ENCODE measurements around the gene FAIM2. TPM values are rescaled to one million over a fixed set of nuclear protein-coding genes. Genes with fewer than 3 reads are reported as not detected.

Gene FAIM2
- total RNA-seq, 2 donors from 2014 or later, result 0.39 to 0.67 TPM

DNA sequence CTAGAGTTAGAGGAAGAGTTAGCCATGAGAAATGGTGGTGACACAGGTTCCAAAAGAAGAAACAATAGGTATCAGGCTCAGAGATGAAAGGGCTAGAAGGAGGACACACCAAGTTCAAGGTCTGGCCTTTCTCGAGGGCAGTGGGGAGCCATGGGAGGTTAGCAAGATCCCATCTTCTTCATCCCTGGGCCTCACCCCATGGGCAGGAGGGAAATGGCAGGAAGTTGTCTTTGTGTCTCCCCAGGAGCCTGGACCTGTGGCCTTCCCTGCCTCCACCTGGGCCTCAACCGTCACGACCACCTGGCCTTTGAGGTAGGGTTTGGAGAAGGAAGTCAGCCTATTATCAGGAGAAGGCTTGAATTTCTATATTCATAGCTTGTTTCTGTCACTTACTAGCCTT lies 41.0 kb upstream of the FAIM2 start:
- Mint-ChIP-seq H3K27me3 (ENCODE audit: low read depth) (no peaks in the 10 kb centered on the region), H3K4me1 (ENCODE audit: low read depth) (peaks cover 23% of the 10 kb centered on the region), H3K9me3 (no peaks in the 10 kb centered on the region), H3K4me3 (peak overlapping the region; percentile 74 to 85), H3K36me3 (ENCODE audit: insufficient read depth in 2 of 2) (no peaks in the 10 kb centered on the region), H3K27ac (peak overlapping the region; percentile 62)
- ATAC-seq (replicated peaks in 1 of 2) (no peak), DNase-seq (no peak)

DNA sequence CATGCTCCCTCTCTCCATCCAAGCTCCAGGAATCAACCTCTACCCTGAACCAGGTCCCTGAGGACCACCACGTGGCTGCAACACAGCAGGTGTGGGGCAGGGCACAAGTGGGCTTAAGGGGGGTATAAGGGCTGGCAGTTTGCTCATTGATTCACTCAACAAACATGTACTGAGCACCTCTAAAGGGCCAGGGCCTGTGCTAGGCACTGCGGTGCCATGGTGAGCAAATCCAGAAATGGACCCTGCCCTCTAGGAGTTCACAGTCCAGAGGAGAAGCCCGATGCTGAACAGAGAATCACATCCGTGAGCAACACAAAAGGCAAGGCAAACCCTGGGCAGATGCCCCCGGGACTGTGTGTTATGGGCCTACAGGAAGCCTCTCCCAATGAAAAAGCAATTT lies 40.3 kb upstream of the FAIM2 start:
- H3K27me3 Mint-ChIP-seq (ENCODE audit: low read depth), result no peaks in the 10 kb centered on the region
- H3K27ac Mint-ChIP-seq, result no peak overlapping the region
- ATAC-seq (replicated peaks in 1 of 2) (no peak), DNase-seq (no peak)
- H3K36me3 Mint-ChIP-seq (ENCODE audit: insufficient read depth in 2 of 2), result no peaks in the 10 kb centered on the region
- H3K9me3 Mint-ChIP-seq, result no peaks in the 10 kb centered on the region
- H3K4me1 Mint-ChIP-seq (ENCODE audit: low read depth), result peaks cover 23% of the 10 kb centered on the region
- no peak overlapping the region for H3K4me3 Mint-ChIP-seq

DNA sequence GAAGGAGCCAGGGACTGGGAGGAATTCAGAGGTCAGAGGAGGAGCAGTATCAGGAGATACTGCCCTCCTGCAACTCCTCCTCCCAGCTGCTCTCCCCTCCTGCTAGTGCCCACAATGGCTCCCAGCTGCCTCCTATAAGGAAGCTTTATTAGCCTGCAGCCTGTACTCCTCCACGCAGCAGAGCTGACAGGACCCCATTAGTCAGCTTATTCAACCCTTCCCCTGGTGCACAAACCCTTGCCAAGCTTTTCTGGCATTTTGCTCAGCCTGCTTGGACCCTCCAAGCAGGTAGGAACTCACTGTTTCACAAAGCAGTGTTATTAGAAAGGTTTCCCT lies 39.9 kb upstream of the FAIM2 start:
- H3K4me3 Mint-ChIP-seq, result no peak overlapping the region
- peaks cover 23% of the 10 kb centered on the region for H3K4me1 Mint-ChIP-seq (ENCODE audit: low read depth)
- no peak overlapping the region for H3K27ac Mint-ChIP-seq
- H3K27me3 Mint-ChIP-seq (ENCODE audit: low read depth), result no peaks in the 10 kb centered on the region
- H3K36me3 Mint-ChIP-seq (ENCODE audit: insufficient read depth in 2 of 2), result no peaks in the 10 kb centered on the region
- DNase-seq, result no peak
- H3K9me3 Mint-ChIP-seq, result no peaks in the 10 kb centered on the region
- ATAC-seq (replicated peaks in 1 of 2), result no peak

DNA sequence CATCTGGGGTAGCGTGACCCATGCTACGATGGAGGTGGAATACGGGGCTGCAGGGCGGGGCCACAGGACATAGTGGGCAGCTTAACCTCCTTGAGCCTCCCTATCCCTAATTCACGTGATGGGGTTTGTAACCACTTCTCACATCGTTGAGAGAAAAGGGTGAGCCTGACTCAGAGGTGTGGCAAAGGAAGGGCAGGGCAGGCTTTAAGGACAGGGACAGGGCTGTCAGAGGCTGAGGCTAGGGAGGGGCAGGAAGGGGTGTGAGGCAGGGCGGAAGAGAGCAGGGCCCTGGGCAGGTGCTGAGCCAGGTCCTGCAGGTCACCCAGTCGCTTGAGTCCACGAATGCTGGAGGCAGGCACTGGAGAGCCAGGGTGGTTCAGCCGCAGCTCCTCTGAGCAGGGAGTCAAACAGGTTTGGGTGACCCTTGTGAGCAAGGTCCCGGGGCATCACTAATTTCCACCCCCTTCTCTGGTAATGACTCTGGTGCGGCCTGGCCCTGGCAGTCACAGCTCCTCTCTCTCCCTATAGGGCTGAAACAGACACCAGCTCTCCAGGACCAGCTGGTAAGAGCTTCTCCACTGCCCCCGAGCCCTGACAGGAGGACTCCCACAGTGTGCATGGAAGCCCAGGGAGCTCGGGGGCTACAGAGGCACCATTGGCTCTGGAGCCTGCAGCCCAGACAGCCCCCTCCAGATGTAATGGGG lies 39.4 kb upstream of the FAIM2 start:
- Mint-ChIP-seq H3K9me3 (no peaks in the 10 kb centered on the region), H3K4me1 (ENCODE audit: low read depth) (peaks cover 23% of the 10 kb centered on the region), H3K36me3 (ENCODE audit: insufficient read depth in 2 of 2) (no peaks in the 10 kb centered on the region), H3K27ac (no peak overlapping the region), H3K27me3 (ENCODE audit: low read depth) (no peaks in the 10 kb centered on the region), H3K4me3 (no peak overlapping the region)
- DNase-seq (no peak), ATAC-seq (replicated peaks in 1 of 2) (no peak)

DNA sequence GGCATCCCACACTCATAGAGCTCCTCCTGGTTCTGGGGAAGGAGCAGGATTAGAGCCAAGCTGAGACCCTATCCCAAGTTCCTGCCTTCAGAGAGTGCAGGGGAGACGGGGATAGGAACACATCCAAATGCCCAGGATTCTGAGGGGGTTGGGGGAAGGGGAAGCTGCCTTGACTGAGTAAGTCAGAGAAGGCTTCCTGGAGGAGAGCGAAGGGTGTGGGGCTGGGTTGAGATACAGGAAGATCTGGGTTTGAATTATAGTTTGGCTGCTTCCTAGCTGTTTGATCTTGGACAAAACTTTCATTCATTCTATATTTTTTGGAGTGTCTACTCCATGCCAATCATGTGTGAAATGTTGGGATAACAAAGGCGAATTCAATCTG lies 38.8 kb upstream of the FAIM2 start:
- Mint-ChIP-seq H3K27me3 (ENCODE audit: low read depth) (no peaks in the 10 kb centered on the region), H3K4me1 (ENCODE audit: low read depth) (peaks cover 23% of the 10 kb centered on the region), H3K36me3 (ENCODE audit: insufficient read depth in 2 of 2) (no peaks in the 10 kb centered on the region), H3K27ac (no peak overlapping the region), H3K9me3 (no peaks in the 10 kb centered on the region), H3K4me3 (no peak overlapping the region)
- no peak for DNase-seq
- no peak for ATAC-seq (replicated peaks in 1 of 2)

DNA sequence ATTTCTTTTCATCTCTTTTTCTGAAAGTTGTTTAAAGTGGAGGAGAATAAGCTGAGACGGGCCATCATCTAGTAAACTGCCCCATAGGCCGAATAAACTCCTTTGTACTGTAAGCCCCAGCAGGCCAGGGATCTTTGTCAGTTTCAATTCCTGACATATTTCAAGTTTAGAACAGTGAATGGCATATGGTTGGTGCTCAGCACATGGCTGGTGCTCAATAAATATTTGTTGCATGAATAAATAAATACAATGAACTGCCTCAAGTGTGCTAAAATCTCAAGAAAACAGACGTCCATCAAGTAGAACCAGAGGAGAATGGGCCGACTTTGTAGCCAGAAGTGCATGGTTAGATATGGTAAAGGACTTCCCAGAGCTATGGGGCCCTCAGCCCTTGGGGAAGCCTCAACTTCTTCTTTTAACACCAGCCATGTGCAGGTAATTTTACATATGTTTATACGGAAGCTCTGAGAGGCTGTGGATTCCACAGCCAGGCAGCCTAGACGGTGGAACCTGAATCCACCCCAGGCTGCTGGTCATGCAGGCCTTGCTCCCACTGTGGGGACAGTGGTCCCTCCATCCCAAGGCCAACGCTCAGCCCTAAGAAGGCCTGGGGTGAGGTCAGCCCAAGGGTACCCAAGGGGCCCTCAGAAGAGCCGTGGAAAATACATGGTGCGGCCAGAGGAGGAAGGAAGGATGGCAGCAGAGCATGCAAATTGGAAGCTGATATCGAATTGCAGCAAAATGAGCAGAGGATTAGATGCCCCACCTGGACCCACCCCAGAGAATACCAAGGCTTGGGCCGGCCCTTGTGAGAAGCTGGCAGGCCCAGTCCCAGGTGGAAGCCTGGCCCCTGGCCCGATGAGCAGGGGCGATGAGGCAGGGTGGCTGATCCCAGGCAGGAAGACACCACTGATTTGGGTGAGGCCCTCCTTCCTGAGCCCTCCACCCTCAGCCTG lies 38.1 kb upstream of the FAIM2 start:
- H3K4me1 Mint-ChIP-seq (ENCODE audit: low read depth), result peaks cover 23% of the 10 kb centered on the region
- ATAC-seq (replicated peaks in 1 of 2), result no peak
- H3K27me3 Mint-ChIP-seq (ENCODE audit: low read depth), result no peaks in the 10 kb centered on the region
- H3K9me3 Mint-ChIP-seq, result no peaks in the 10 kb centered on the region
- H3K36me3 Mint-ChIP-seq (ENCODE audit: insufficient read depth in 2 of 2), result no peaks in the 10 kb centered on the region
- H3K4me3 Mint-ChIP-seq, result no peak overlapping the region
- no peak overlapping the region for H3K27ac Mint-ChIP-seq
- no peak for DNase-seq

DNA sequence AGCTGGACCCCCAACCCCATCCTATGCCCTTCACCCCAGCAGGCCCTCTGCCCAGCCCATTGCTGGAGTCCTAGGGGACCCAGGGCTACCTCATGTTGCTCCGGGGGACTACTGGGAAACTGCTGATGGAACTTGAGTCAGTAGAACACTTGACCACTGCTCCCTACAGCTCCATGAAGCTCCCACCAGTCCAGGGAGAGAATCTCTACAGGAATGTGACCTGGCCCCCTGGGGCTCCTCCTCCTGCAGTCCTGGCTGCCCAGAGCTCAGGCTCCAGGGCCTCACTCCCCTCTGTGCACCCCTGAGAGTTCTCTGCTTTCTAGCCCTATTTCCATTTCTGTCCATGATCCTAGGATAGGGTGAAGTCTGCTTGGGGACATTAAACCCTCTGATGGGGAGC lies 36.0 kb upstream of the FAIM2 start:
- no peak overlapping the region for H3K4me3 Mint-ChIP-seq
- ATAC-seq (replicated peaks in 1 of 2), result no peak
- H3K27me3 Mint-ChIP-seq (ENCODE audit: low read depth), result peaks cover 6% of the 10 kb centered on the region
- no peaks in the 10 kb centered on the region for H3K9me3 Mint-ChIP-seq
- H3K27ac Mint-ChIP-seq, result no peak overlapping the region
- no peak for DNase-seq
- H3K4me1 Mint-ChIP-seq (ENCODE audit: low read depth), result peaks cover 4% of the 10 kb centered on the region
- no peaks in the 10 kb centered on the region for H3K36me3 Mint-ChIP-seq (ENCODE audit: insufficient read depth in 2 of 2)

DNA sequence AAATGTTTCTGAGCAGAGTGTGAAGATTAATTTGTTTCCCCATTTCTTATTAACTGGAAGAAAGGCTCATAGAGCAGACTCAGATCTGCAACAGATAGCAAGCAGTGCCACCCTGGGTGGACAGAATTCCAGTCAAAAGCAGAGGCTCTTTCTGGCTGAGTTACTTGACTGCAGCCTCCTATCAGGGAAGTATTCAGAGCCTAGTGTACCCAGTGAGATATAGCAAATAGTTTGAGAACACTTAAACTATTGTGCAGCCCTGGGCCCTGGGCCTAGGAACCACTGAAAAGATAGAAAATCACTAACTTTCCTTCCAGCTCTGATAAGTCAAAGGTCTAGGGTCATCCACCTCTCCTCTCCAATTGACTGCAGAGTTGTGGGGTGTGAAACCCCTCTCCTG lies 35.6 kb upstream of the FAIM2 start:
- no peaks in the 10 kb centered on the region for H3K36me3 Mint-ChIP-seq (ENCODE audit: insufficient read depth in 2 of 2)
- no peak overlapping the region for H3K4me3 Mint-ChIP-seq
- no peaks in the 10 kb centered on the region for H3K9me3 Mint-ChIP-seq
- no peak for DNase-seq
- ATAC-seq (replicated peaks in 1 of 2), result no peak
- peaks cover under 1% of the 10 kb centered on the region for H3K4me1 Mint-ChIP-seq (ENCODE audit: low read depth)
- H3K27ac Mint-ChIP-seq, result no peak overlapping the region
- peaks cover 9% of the 10 kb centered on the region for H3K27me3 Mint-ChIP-seq (ENCODE audit: low read depth)

DNA sequence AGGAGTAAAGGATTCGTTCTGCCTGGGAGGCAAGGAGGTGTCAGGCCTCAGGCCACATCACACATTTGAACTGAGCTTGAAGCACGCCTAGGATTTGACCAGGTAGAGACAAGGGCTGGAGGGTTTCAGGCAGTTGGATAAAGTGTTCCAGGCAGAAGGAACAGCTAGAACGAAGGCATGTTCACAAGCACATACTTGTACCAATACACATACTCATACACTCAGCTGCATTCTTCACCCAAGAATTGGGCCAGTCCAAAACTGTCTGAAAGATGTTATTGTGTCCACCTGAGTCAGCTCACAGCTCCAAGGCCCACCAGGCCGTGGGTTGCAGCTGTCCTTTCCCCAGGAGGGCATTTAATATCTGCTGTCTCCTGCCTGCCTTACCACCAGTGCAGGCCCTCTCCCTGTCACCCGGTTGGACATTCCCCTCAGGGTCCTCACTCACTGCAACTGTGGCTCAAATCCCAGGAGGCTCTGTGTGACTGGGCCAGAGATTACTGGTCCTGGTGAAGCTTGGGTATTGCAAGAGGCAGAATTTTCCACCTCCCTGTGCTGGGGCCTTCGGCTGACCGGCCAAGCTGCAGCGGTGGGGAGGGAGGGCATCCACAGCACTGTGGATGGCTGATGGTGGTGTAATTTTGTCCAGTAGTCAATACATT lies 34.1 kb upstream of the FAIM2 start:
- Mint-ChIP-seq H3K36me3 (ENCODE audit: insufficient read depth in 2 of 2) (no peaks in the 10 kb centered on the region), H3K4me3 (no peak overlapping the region), H3K4me1 (ENCODE audit: low read depth) (no peaks in the 10 kb centered on the region), H3K27ac (no peak overlapping the region), H3K9me3 (no peaks in the 10 kb centered on the region), H3K27me3 (ENCODE audit: low read depth) (peaks cover 9% of the 10 kb centered on the region)
- DNase-seq (no peak), ATAC-seq (replicated peaks in 1 of 2) (no peak)

DNA sequence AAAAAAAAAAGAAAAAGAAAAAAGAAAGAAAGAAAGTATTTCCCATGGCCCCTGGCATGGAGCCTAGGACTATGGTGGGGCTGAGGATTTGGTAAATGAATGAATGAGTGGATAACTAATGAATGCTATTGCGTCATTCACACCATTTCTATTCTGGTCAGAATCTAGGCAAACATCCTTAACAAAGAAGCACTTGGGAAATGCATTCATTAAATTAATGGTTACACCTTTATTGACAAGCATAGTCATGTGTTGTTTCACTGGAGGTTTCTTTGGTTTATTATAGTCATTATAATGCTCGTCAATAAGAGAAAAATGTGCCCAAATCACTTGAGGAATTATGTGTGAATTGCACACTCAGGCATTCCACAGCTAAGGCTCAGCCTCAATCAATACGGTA lies 33.2 kb upstream of the FAIM2 start:
- Mint-ChIP-seq H3K4me1 (ENCODE audit: low read depth) (no peaks in the 10 kb centered on the region), H3K27ac (no peak overlapping the region), H3K4me3 (no peak overlapping the region), H3K9me3 (no peaks in the 10 kb centered on the region), H3K27me3 (ENCODE audit: low read depth) (peaks cover 9% of the 10 kb centered on the region), H3K36me3 (ENCODE audit: insufficient read depth in 2 of 2) (no peaks in the 10 kb centered on the region)
- DNase-seq (no peak), ATAC-seq (replicated peaks in 1 of 2) (no peak)

DNA sequence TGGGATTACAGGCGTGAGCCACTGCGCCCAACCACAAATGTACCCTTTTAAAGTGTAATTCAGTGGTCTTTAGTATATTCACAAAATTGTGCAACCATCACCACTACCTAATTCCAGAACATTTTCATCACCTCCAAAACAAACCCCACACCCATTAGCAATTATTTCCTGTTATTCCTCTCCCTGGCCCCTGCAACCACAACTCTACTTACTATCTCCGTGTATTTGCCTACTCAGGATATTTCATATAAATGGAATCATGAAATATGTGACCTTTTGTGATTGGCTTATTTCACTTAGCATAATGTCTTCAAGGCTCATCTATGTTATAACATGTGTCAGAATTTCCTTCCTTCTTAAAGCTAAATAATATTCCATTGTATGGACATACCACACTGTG lies 30.8 kb upstream of the FAIM2 start:
- no peak overlapping the region for H3K27ac Mint-ChIP-seq
- no peak overlapping the region for H3K4me3 Mint-ChIP-seq
- no peaks in the 10 kb centered on the region for H3K36me3 Mint-ChIP-seq (ENCODE audit: insufficient read depth in 2 of 2)
- no peaks in the 10 kb centered on the region for H3K9me3 Mint-ChIP-seq
- no peak for ATAC-seq (replicated peaks in 1 of 2)
- H3K4me1 Mint-ChIP-seq (ENCODE audit: low read depth), result no peaks in the 10 kb centered on the region
- no peak for DNase-seq
- H3K27me3 Mint-ChIP-seq (ENCODE audit: low read depth), result peaks cover 9% of the 10 kb centered on the region

DNA sequence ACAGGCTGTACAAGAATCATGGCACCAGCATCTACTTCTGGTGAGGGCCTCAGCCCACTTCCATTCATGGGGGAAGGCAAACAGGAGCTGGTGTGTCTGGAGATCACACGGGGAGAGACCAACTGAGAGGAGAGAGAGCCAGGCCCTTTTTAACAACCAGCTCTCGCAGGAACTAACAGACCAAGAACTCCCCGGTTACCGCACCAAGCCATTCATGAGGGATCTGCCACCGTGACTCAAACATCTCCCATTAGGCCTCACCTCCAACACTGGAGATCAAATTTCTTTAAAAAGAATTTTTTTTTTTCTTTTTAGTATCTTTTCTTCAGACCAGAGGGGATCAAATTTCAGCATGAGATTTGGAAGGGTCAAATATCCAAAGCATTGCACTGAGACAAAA lies 30.1 kb upstream of the FAIM2 start:
- Mint-ChIP-seq H3K27me3 (ENCODE audit: low read depth) (peaks cover 9% of the 10 kb centered on the region), H3K4me1 (ENCODE audit: low read depth) (no peaks in the 10 kb centered on the region), H3K27ac (no peak overlapping the region), H3K4me3 (no peak overlapping the region), H3K9me3 (no peaks in the 10 kb centered on the region), H3K36me3 (ENCODE audit: insufficient read depth in 2 of 2) (no peaks in the 10 kb centered on the region)
- DNase-seq, result no peak
- ATAC-seq (replicated peaks in 1 of 2), result no peak

DNA sequence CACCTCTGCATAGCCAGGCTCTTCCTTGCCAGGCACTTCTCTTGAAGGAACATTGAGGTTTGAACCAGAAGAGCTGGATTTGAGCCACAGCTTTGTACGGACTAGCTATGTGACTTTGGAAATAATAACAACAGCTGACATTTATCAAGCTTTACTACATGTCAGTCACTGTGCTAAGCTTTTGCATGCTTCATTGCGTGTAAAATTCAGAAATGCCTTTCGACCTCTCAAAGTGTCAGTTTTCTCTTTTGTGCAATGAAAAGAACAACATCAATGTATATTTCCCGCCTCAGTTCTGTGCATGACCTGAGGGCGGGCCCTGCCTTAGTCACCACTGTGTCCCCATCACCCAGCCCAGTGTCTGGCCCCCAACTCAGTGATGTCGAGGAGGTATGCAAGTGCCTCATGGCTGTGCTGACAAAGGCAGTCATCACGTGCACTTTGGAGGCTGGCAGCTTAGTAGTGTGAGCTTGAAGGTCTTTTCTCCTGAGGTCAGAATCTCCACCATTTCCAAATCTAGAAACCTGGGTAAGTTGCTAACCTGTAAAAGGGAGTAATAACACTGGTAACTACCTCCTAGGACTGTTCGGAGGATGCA lies 28.9 kb upstream of the FAIM2 start:
- H3K9me3 Mint-ChIP-seq, result no peaks in the 10 kb centered on the region
- H3K4me3 Mint-ChIP-seq, result no peak overlapping the region
- no peak overlapping the region for H3K27ac Mint-ChIP-seq
- no peaks in the 10 kb centered on the region for H3K36me3 Mint-ChIP-seq (ENCODE audit: insufficient read depth in 2 of 2)
- peaks cover 9% of the 10 kb centered on the region for H3K27me3 Mint-ChIP-seq (ENCODE audit: low read depth)
- DNase-seq (no peak), ATAC-seq (replicated peaks in 1 of 2) (no peak)
- no peaks in the 10 kb centered on the region for H3K4me1 Mint-ChIP-seq (ENCODE audit: low read depth)

Data from activated T-cell treated with anti-CD3 and anti-CD28 coated beads, Interleukin-2, amount 50 U/mL, for 72 hours (primary cell).